Aorta (tissue), 5 donors: ENCODE data around the gene TLR9. TPM values are rescaled to one million over a fixed set of nuclear protein-coding genes. Genes with fewer than 3 reads are reported as not detected.
A peak's percentile ranks its signal among the peaks of the same experiment; 100 is the strongest.

Source experiments
- ATAC-seq: fragments of 200-7000 bp; cut with Tn5 transposase; one replicate; pipeline ENCODE4 v1.9.1; 2022; ENCODE audit warnings: moderate library complexity; ENCODE audit not compliant: low FRiP score
- DNase-seq, 2 donors: peaks; one replicate each; pipeline ENCODE4 v3.0.0-alpha.2; 2020
- H3K27ac ChIP-seq, 2 donors: one replicate each; pipeline ENCODE4 v1.5.1; 2013; ENCODE audit warnings: low read length in 2 of 2, mild to moderate bottlenecking in 2 of 2, moderate library complexity in 2 of 2, control low read depth in 1 of 2, inconsistent platforms in 1 of 2, low read depth in 1 of 2
- H3K27me3 ChIP-seq, 2 donors: one replicate each; pipeline ENCODE4 v1.6.1; 2013; ENCODE audit warnings: control low read depth in 1 of 2, low read length in 1 of 2, mild to moderate bottlenecking in 1 of 2, moderate library complexity in 1 of 2; ENCODE audit not compliant: insufficient read depth in 2 of 2, control insufficient read depth in 1 of 2
- H3K36me3 ChIP-seq, 2 donors: one replicate each; pipeline ENCODE4 v1.6.1; 2013; ENCODE audit warnings: control low read depth in 1 of 2, low read length in 1 of 2, mild to moderate bottlenecking in 1 of 2; ENCODE audit not compliant: insufficient read depth in 2 of 2, control insufficient read depth in 1 of 2
- H3K4me1 ChIP-seq, 2 donors: one replicate each; pipeline ENCODE4 v1.6.1; 2013; ENCODE audit warnings: low read length in 2 of 2, control low read depth in 1 of 2, mild to moderate bottlenecking in 1 of 2, moderate library complexity in 1 of 2; ENCODE audit not compliant: insufficient read depth in 2 of 2, control insufficient read depth in 1 of 2
- H3K4me3 ChIP-seq, 2 donors: one replicate each; pipeline ENCODE4 v1.5.1; 2013; ENCODE audit warnings: low read length in 2 of 2, control low read depth in 1 of 2, mild to moderate bottlenecking in 1 of 2
- H3K9me3 ChIP-seq: one replicate; pipeline ENCODE4 v1.6.1; 2013; ENCODE audit warnings: mild to moderate bottlenecking, low read length; ENCODE audit not compliant: control insufficient read depth
- WGBS, 2 donors: extraction: QIAGEN DNeasy Blood & Tissue Kit; methylation state at CpG; one replicate each; pipeline ENCODE4 v1.1.7; 2013; 5-methylcytosine and 5-hydroxymethylcytosine counted together
- intact Hi-C, 2 donors: fragments of 100-400 bp; cut with DNase I; formaldehyde crosslinking; loops; one replicate each; pipeline versions ENCODE4 v1.14.2 to v1.15.0; 2022
- polyA plus RNA-seq, 2 donors: library from polyadenylated mRNA; stranded (reverse); fragments of 200-250 nt; gene quantifications; one replicate each; pipeline ENCODE4 v1.2.3, GENCODE V29; 2013
- total RNA-seq, 2 donors: library from RNA; stranded (reverse); fragmentation: NEBNext Ultra II Directional; extraction: Animal tissue kit (Norgen Biotek cat#: 25700); gene quantifications; one replicate each; pipeline ENCODE4 v1.2.1, GENCODE V29; 2021
- donor health status: healthy with polysubstance abuse.
- donor health status: Bipolar disorder and iron deficiency.
- donor health status: DM: no; HTN: no; CAD: no.
- donor health status: DM: no; HTN: no; CAD: no.
- donor health status: DM: yes; HTN: yes; CAD: no.

TLR9 gene
- total and polyA plus RNA-seq, 4 donors: 0.42 to 0.81 TPM; not detected in 2

- Histone ChIP-seq H3K4me1 (no peaks in the 10 kb centered on the region), H3K27me3 (no peaks in the 10 kb centered on the region), H3K27ac (no peak overlapping the region), H3K9me3 (no peaks in the 10 kb centered on the region), H3K36me3 (no peaks in the 10 kb centered on the region), H3K4me3 (no peak overlapping the region)
- DNase-seq: no peak
- intact Hi-C loops: loop anchor here in 1 of 2 donors (5.0 kb wide), 1 partner anchor 224 kb away; the partner anchor contains the start of gene SEMA3G
- 94% methylated on average over 32 of the region's 32 CpGs for WGBS, 2 donors
- no peak for ATAC-seq
Measured at GRCh38 chr3:52223449-52224408, 1.7 kb downstream of the TLR9 start.

DNA sequence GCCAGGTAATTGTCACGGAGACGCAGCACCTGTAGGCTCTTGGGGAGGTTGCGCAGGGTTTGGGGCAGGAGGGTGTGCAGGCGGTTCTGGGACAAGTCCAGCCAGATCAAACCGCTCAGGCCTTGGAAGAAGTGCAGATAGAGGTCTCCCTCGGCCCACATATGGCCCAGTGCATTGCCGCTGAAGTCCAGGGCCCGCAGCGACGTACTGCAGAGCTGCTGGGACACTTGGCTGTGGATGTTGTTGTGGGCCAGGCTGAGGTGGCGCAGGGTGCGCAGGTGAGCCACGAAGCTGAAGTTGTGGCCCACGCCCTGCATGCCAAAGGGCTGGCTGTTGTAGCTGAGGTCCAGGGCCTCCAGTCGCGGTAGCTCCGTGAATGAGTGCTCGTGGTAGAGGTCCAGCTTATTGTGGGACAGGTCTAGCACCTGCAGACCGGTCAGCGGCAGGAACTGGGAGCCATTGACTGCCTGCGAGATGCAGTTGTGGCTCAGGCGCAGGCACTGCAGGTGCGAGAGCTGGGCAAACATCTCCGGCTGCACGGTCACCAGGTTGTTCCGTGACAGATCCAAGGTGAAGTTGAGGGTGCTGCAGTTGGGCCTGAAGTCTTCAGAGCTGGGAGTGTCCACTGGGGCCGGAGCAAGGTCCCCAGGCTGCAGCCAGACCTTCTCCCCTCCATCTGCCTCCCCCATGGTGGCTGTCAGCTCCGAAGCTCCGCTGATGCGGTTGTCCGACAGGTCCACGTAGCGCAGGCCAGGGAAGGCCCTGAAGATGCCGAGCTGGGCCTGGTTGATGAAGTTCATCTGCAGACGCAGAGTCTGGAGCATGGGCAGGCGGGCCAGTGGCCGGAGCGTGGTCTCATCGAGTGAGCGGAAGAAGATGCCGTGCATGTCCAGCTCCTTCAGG, 2.9 kb downstream of the TLR9 start:
- no peak overlapping the region for H3K27ac ChIP-seq
- no peaks in the 10 kb centered on the region for H3K27me3 ChIP-seq
- no peak overlapping the region for H3K4me3 ChIP-seq
- WGBS, 2 donors: 93 to 94% methylated on average over 41 of the region's 41 CpGs
- DNase-seq (no peak), ATAC-seq (no peak)
- H3K36me3 ChIP-seq: no peaks in the 10 kb centered on the region
- H3K4me1 ChIP-seq: no peaks in the 10 kb centered on the region
- intact Hi-C loops: loop anchor here in 1 of 2 donors (5.0 kb wide), 1 partner anchor 225 kb away; the partner anchor contains the start of gene SEMA3G
- H3K9me3 ChIP-seq: no peaks in the 10 kb centered on the region

DNA sequence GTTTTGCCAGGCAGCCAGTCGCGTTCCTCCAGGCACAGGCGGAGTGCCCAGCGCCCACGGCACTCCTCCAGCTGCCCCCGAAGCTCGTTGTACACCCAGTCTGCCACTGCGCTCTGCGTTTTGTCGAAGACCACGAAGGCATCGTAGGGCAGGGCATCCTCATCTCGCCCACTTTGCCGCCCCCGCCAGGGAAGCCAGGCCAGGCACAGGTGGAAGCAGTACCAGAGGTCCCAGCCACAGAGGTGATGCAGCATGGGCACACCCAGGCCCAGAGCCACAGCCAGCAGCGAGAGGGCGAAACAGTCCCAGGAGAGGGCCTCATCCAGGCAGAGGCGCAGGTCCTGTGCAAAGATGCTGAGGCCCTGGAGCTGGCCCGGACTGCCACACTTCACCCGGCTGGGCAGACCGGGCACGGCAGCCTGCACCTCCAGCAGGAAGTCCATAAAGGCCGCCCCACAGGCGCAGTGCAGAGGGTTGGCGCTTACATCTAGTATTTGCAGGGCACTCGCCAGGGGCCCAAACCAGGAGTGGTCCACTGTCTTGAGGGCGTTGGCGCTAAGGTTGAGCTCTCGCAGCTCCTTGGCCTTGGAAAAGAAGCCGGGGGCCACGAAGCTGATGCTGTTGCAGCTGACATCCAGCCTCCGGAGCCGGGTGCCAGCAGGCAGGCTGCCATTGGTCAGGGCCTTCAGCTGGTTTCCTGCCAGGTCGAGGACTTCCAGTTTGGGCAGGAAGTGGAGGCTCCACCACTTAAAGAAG, 3.7 kb downstream of the TLR9 start:
- DNase-seq: no peak
- H3K27me3 ChIP-seq: no peaks in the 10 kb centered on the region
- no peak overlapping the region for H3K4me3 ChIP-seq
- ATAC-seq: no peak
- H3K36me3 ChIP-seq: no peaks in the 10 kb centered on the region
- no peak overlapping the region for H3K27ac ChIP-seq
- WGBS, 2 donors: 88 to 89% methylated on average over 33 to 34 of the region's 34 CpGs
- H3K4me1 ChIP-seq: no peaks in the 10 kb centered on the region
- intact Hi-C loops: loop anchor here in 1 of 2 donors (5.0 kb wide), 1 partner anchor 226 kb away; the partner anchor contains the start of gene SEMA3G
- no peaks in the 10 kb centered on the region for H3K9me3 ChIP-seq

DNA sequence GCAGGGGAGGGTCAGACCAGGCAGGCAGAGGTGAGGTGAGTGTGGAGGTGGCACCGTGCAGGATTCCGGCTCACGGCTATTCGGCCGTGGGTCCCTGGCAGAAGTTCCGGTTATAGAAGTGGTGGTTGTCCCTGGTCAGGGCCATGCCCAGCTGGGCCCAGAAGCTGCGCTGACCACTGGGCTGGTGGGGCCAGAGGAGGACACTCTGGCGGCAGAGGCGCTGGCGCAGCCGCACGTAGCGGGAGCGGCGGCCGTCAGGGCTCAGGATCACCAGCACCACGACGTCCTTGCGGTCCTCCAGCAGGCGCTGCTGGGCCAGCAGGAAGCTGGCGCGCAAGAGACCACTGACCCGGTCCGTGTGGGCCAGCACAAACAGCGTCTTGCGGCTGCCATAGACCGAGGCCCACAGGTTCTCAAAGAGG, 4.3 kb downstream of the TLR9 start:
- H3K4me1 ChIP-seq: no peaks in the 10 kb centered on the region
- intact Hi-C loops: loop anchor here in 1 of 2 donors (5.0 kb wide), 1 partner anchor 226 kb away; the partner anchor contains the start of gene SEMA3G
- ATAC-seq (no peak), DNase-seq (no peak)
- H3K36me3 ChIP-seq: no peaks in the 10 kb centered on the region
- H3K4me3 ChIP-seq: no peak overlapping the region
- WGBS, 2 donors: 95 to 96% methylated on average over 21 to 27 of the region's 27 CpGs
- H3K27me3 ChIP-seq: no peaks in the 10 kb centered on the region
- H3K9me3 ChIP-seq: no peaks in the 10 kb centered on the region
- no peak overlapping the region for H3K27ac ChIP-seq

DNA sequence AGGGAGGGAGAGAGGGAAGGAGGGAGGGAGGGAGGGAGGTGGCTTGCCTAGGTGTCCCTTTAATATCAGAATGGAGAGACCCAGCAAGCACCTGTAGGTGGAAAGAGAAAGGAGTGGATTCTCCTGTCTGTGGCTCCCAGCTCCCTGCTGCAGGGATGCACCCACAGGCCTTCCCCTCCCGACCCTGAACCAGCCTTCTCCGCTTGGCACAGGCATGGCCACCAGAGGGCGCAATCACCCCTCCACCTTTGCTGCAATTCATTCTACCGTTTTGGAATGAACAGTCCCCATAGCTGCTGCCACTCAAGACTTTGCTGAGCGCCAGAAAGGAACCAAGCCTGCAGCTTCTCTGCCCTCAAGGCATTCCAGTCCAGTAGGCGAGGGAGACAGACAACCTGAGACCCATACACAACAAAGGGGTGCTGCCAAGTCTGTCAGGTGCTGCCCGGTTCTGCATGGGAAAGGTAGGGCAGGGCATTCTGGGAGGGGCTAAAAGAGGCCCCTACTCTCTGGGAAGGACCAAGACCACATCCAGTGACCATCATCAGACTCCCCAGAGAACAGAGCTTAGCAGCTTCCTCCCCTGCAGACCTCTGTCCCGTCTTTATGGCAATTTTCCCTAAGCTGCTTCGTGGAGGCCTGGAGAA, 4.9 kb downstream of the TLR9 start:
- ATAC-seq (peak; percentile 81), DNase-seq (peak; percentile 90 to 97)
- intact Hi-C loops: loop anchor here in 1 of 2 donors (5.0 kb wide), 1 partner anchor 227 kb away; the partner anchor contains the start of gene SEMA3G
- H3K9me3 ChIP-seq: no peaks in the 10 kb centered on the region
- no peaks in the 10 kb centered on the region for H3K27me3 ChIP-seq
- no peak overlapping the region for H3K4me3 ChIP-seq
- H3K36me3 ChIP-seq: no peaks in the 10 kb centered on the region
- H3K27ac ChIP-seq: no peak overlapping the region
- 31 to 33% methylated on average over 9 of the region's 9 CpGs for WGBS, 2 donors
- no peaks in the 10 kb centered on the region for H3K4me1 ChIP-seq

DNA sequence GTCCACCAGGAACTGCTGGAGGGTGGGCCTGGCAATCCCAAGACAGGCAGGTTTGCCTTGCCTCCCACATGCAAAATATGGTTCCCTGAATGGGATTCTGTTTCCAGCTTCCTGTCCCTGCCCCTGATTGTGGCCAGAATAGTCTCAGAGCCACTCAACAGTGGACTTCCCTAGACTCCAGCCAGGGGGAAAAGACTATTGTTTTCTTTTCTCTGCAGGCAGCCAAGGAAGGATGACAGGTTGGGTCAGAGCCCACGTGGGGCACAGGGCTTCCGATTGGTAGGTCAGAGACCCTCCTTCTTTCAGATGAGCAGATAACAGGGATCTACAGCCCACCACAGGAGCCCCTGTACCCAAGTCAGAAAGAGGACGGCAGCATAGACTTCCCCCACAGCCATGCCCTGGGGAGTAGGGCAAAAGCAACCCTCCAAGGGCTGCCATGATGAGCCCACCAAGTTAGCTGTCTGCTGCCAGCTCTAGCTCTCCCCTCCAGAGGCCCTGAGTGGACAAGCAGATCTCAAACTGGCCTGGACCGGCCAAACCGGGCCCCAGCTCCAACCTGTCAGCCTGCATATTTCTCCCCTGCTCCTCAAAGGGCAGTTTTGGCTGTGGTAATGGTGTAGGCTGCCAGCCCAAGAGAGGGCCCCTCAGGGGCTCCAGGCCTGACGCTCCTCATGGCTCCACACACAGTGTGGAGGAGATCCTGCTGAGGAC, 6.4 kb downstream of the TLR9 start:
- H3K27ac ChIP-seq: no peak overlapping the region
- H3K4me3 ChIP-seq: no peak overlapping the region
- H3K36me3 ChIP-seq: peaks cover 0 to 8% of the 10 kb centered on the region in 2 donors
- intact Hi-C loops: loop anchor here in 1 of 2 donors (2.0 kb wide), 1 partner anchor 124 kb away; no protein-coding TSS in a partner anchor
- no peaks in the 10 kb centered on the region for H3K9me3 ChIP-seq
- no peak for ATAC-seq
- H3K4me1 ChIP-seq: no peaks in the 10 kb centered on the region
- no peaks in the 10 kb centered on the region for H3K27me3 ChIP-seq
- DNase-seq: no peak
- WGBS, 2 donors: 24 to 26% methylated on average over 6 of the region's 6 CpGs

DNA sequence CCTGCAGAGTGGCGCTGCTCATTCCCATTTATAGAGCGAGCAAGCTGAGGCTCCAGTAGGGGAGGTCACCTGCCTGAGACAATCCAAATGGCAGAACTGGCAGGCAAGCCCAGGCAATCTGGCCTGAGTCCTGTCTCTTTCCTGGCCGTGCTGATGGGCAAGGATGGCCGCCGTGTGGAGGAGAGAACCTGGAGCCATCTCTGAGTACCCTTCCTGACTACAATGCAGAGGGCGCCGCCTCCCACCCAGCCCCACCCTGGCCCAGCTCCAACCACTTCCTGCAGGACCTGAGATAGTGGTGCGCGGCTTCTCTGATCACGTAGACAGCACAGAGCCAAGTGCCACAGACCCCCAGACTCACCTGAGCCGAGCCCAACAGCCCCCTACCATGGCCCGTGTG, 7.0 kb downstream of the TLR9 start:
- DNase-seq: no peak
- H3K4me3 ChIP-seq: no peak overlapping the region
- H3K36me3 ChIP-seq: peaks cover 0 to 9% of the 10 kb centered on the region in 2 donors
- no peak overlapping the region for H3K27ac ChIP-seq
- intact Hi-C loops: loop anchor here in 1 of 2 donors (2.0 kb wide), 1 partner anchor 124 kb away; no protein-coding TSS in a partner anchor
- H3K27me3 ChIP-seq: no peaks in the 10 kb centered on the region
- ATAC-seq: no peak
- H3K9me3 ChIP-seq: no peaks in the 10 kb centered on the region
- WGBS, 2 donors: 81 to 82% methylated on average over 12 of the region's 12 CpGs
- H3K4me1 ChIP-seq: no peaks in the 10 kb centered on the region
